ENCODE data around the gene PLPP3. TPM values are rescaled to one million over a fixed set of nuclear protein-coding genes. Genes with fewer than 3 reads are reported as not detected.

Gene PLPP3
- total RNA-seq, 1 donor from 2014 or later = not detected

- H3K9me3 Mint-ChIP-seq = no peaks in the 10 kb centered on the region
- DNase-seq (ENCODE audit: low spot score) = no peak
- intact Hi-C loops (cut with micrococcal nuclease) = no loop called here
- H3K27ac Mint-ChIP-seq = no peak overlapping the region
- peaks cover 6% of the 10 kb centered on the region for H3K4me1 Mint-ChIP-seq (ENCODE audit: low read depth)
- no peaks in the 10 kb centered on the region for H3K36me3 Mint-ChIP-seq (ENCODE audit: low read depth)
- H3K27me3 Mint-ChIP-seq (ENCODE audit: insufficient read depth) = peaks cover 2% of the 10 kb centered on the region
- H3K4me3 Mint-ChIP-seq = no peak overlapping the region
These were observed 56.7 kb downstream of the PLPP3 start for GRCh38 chr1:56522680-56523079.

DNA sequence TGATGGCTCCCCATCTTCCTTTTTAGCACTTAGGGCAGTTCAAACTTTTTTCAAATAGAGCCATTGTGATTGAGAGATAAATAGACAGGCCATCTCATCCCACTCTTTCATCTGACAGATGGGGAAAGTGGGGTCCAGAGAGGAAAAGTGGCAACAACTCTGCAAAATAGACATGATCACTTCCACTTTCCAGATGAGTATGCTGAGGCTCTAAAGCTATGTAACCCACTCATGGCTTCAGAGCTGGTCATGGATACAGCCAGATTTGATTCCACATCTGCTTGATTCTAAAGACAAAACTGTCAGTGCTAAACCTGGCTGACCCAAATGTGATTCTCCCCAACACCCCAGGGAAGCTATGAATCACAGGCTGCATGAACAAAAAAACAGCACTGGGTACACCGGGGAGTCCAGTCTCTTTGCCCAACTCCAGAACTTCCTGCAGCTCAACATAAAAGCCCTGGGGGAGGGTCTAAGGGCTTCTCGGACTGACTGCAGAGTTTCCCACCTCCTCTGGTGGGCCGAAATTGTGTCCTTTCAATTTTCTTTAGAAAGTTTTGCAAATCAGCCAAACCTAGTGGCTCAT lies 59.3 kb downstream of the PLPP3 start:
- no peak overlapping the region for H3K4me3 Mint-ChIP-seq
- no peaks in the 10 kb centered on the region for H3K27me3 Mint-ChIP-seq (ENCODE audit: insufficient read depth)
- no peaks in the 10 kb centered on the region for H3K9me3 Mint-ChIP-seq
- H3K27ac Mint-ChIP-seq = no peak overlapping the region
- intact Hi-C loops (cut with micrococcal nuclease) = no loop called here
- DNase-seq (ENCODE audit: low spot score) = no peak
- peaks cover under 1% of the 10 kb centered on the region for H3K4me1 Mint-ChIP-seq (ENCODE audit: low read depth)
- no peaks in the 10 kb centered on the region for H3K36me3 Mint-ChIP-seq (ENCODE audit: low read depth)

DNA sequence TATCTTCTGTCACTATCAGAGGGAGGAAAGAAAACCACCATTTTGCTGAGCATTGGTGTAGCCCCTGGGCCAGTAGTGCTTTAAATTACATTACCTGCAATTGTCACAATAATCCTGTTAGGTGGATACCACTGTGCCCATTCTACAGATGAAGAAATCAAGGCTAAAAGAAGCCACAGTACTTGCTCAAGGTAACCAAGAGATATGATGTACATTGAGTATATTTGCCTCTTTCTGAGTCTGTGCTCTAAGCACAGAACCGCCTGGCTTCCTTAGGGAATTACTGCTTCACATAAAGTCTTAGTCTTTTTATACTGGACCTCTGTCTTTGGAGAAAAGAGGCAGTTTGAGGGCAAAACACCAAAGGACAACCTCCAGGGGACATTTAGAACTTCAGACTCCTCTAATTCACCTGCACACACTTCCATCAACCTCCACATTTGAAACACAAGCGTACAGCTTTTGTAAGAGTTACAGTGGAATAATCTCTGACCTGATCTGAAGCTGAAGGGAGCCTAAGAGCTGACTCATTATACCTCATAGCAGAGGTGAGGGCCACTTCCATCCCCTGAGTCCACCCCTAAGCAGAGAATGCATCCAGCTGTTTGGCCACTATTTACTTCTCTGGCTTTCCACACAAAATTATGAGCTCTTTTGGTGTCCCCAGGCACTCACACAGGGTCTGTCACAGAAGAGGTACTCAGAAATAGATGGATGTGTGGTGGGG lies 61.8 kb downstream of the PLPP3 start:
- Mint-ChIP-seq H3K9me3 (no peaks in the 10 kb centered on the region), H3K27ac (no peak overlapping the region), H3K4me1 (ENCODE audit: low read depth) (no peaks in the 10 kb centered on the region), H3K36me3 (ENCODE audit: low read depth) (no peaks in the 10 kb centered on the region), H3K27me3 (ENCODE audit: insufficient read depth) (no peaks in the 10 kb centered on the region), H3K4me3 (no peak overlapping the region)
- DNase-seq (ENCODE audit: low spot score) = no peak
- intact Hi-C loops (cut with micrococcal nuclease) = no loop called here

GRCh38 chr1:56516539-56517252 lies 62.7 kb downstream of the PLPP3 start:
- Mint-ChIP-seq H3K36me3 (ENCODE audit: low read depth) (no peaks in the 10 kb centered on the region), H3K27me3 (ENCODE audit: insufficient read depth) (no peaks in the 10 kb centered on the region)
- intact Hi-C loops (cut with micrococcal nuclease) = no loop called here

GRCh38 chr1:56515898-56516538 lies 63.3 kb downstream of the PLPP3 start:
- no peak overlapping the region for H3K27ac Mint-ChIP-seq
- H3K27me3 Mint-ChIP-seq (ENCODE audit: insufficient read depth) = no peaks in the 10 kb centered on the region
- H3K9me3 Mint-ChIP-seq = no peaks in the 10 kb centered on the region
- no peak overlapping the region for H3K4me3 Mint-ChIP-seq
- intact Hi-C loops (cut with micrococcal nuclease) = no loop called here
- no peak for DNase-seq (ENCODE audit: low spot score)
- H3K4me1 Mint-ChIP-seq (ENCODE audit: low read depth) = no peaks in the 10 kb centered on the region
- H3K36me3 Mint-ChIP-seq (ENCODE audit: low read depth) = no peaks in the 10 kb centered on the region

More at GRCh38 chr1:56516539-56517252, 62.7 kb downstream of the PLPP3 start:
- Mint-ChIP-seq H3K9me3 (no peaks in the 10 kb centered on the region), H3K4me1 (ENCODE audit: low read depth) (no peaks in the 10 kb centered on the region), H3K27ac (no peak overlapping the region), H3K4me3 (no peak overlapping the region)
- no peak for DNase-seq (ENCODE audit: low spot score)

GRCh38 chr1:56512724-56513494 lies 66.5 kb downstream of the PLPP3 start:
- Mint-ChIP-seq H3K27ac (no peak overlapping the region), H3K27me3 (ENCODE audit: insufficient read depth) (no peaks in the 10 kb centered on the region), H3K9me3 (no peaks in the 10 kb centered on the region), H3K4me3 (no peak overlapping the region), H3K36me3 (ENCODE audit: low read depth) (no peaks in the 10 kb centered on the region), H3K4me1 (ENCODE audit: low read depth) (no peaks in the 10 kb centered on the region)
- no peak for DNase-seq (ENCODE audit: low spot score)
- intact Hi-C loops (cut with micrococcal nuclease) = no loop called here

- Mint-ChIP-seq H3K36me3 (ENCODE audit: low read depth) (no peaks in the 10 kb centered on the region), H3K4me3 (no peak overlapping the region), H3K27ac (no peak overlapping the region), H3K27me3 (ENCODE audit: insufficient read depth) (no peaks in the 10 kb centered on the region), H3K4me1 (ENCODE audit: low read depth) (no peaks in the 10 kb centered on the region), H3K9me3 (no peaks in the 10 kb centered on the region)
- intact Hi-C loops (cut with micrococcal nuclease) = no loop called here
- no peak for DNase-seq (ENCODE audit: low spot score)
These were observed 67.6 kb downstream of the PLPP3 start for GRCh38 chr1:56511766-56512165.

DNA sequence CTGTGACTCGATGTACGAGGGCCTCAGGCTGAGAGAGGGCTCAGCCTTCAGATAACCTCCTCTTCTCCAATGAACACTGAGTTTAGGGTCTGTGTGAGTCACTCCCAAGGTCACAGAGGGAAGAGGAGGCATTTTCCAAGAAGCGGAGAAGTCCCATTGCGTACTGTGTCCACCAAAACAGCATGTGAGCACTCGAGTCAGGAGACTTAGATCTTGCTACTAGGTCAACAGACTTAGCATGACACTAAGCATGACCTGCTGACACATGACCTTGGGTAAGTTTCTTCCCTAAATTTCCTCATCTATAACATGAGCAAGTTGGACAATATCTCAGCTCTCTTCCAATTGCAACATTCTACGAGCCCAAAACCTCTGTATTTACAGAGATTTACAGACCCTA lies 68.0 kb downstream of the PLPP3 start:
- Mint-ChIP-seq H3K36me3 (ENCODE audit: low read depth) (no peaks in the 10 kb centered on the region), H3K27ac (no peak overlapping the region), H3K9me3 (no peaks in the 10 kb centered on the region), H3K4me3 (no peak overlapping the region), H3K4me1 (ENCODE audit: low read depth) (no peaks in the 10 kb centered on the region), H3K27me3 (ENCODE audit: insufficient read depth) (no peaks in the 10 kb centered on the region)
- intact Hi-C loops (cut with micrococcal nuclease) = no loop called here
- no peak for DNase-seq (ENCODE audit: low spot score)

DNA sequence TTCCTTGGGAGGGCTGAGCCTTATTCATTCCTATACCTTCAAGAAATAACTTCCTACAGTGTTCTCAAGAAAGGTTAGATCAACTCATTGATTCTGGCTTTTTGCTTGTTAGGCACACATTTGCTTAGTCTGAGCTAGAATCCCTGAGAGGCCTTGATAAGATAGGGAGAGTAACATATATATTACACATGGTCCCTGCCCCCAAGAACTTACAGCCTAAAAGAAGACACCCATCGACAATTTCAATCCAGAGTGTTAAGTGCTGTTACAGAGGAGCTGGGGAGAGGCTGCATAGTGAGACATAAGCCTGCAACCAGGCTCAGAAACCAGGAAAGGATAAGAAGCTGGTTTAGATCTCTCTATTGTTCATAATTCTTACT lies 68.7 kb downstream of the PLPP3 start:
- intact Hi-C loops (cut with micrococcal nuclease) = no loop called here
- H3K36me3 Mint-ChIP-seq (ENCODE audit: low read depth) = no peaks in the 10 kb centered on the region
- H3K27ac Mint-ChIP-seq = no peak overlapping the region
- no peaks in the 10 kb centered on the region for H3K27me3 Mint-ChIP-seq (ENCODE audit: insufficient read depth)
- H3K9me3 Mint-ChIP-seq = no peaks in the 10 kb centered on the region
- no peaks in the 10 kb centered on the region for H3K4me1 Mint-ChIP-seq (ENCODE audit: low read depth)
- no peak overlapping the region for H3K4me3 Mint-ChIP-seq
- no peak for DNase-seq (ENCODE audit: low spot score)

- Mint-ChIP-seq H3K4me3 (no peak overlapping the region), H3K36me3 (ENCODE audit: low read depth) (no peaks in the 10 kb centered on the region), H3K4me1 (ENCODE audit: low read depth) (no peaks in the 10 kb centered on the region), H3K9me3 (no peaks in the 10 kb centered on the region), H3K27ac (no peak overlapping the region), H3K27me3 (ENCODE audit: insufficient read depth) (no peaks in the 10 kb centered on the region)
- no peak for DNase-seq (ENCODE audit: low spot score)
- intact Hi-C loops (cut with micrococcal nuclease) = no loop called here
These were observed 69.4 kb downstream of the PLPP3 start for GRCh38 chr1:56509713-56510641.

- Mint-ChIP-seq H3K27me3 (ENCODE audit: insufficient read depth) (no peaks in the 10 kb centered on the region), H3K9me3 (no peaks in the 10 kb centered on the region), H3K4me1 (ENCODE audit: low read depth) (no peaks in the 10 kb centered on the region), H3K27ac (no peak overlapping the region), H3K4me3 (no peak overlapping the region), H3K36me3 (ENCODE audit: low read depth) (no peaks in the 10 kb centered on the region)
- DNase-seq (ENCODE audit: low spot score) = no peak
- intact Hi-C loops (cut with micrococcal nuclease) = no loop called here
These were observed 70.8 kb downstream of the PLPP3 start for GRCh38 chr1:56508523-56508983.
